ENCODE results near the gene ACSL1. TPM values are rescaled to one million over a fixed set of nuclear protein-coding genes. Genes with fewer than 3 reads are reported as not detected.

The ACSL1 gene
- total and polyA plus RNA-seq, 8 donors: 18.5 to 270 (median 26.4) TPM

GRCh38 chr4:184766446-184766845, 59.3 kb downstream of the ACSL1 start:
- peaks cover 0 to 100% of the 10 kb centered on the region in 2 donors for H3K36me3 ChIP-seq
- H3K27ac ChIP-seq: no peak overlapping the region
- no peak for DNase-seq
- intact Hi-C loops (cut with DNase I): no loop called here
- no peaks in the 10 kb centered on the region for H3K4me1 ChIP-seq
- no peaks in the 10 kb centered on the region for H3K9me3 ChIP-seq
- H3K27me3 ChIP-seq: no peaks in the 10 kb centered on the region
- TF ChIP-seq, protein P1, sequence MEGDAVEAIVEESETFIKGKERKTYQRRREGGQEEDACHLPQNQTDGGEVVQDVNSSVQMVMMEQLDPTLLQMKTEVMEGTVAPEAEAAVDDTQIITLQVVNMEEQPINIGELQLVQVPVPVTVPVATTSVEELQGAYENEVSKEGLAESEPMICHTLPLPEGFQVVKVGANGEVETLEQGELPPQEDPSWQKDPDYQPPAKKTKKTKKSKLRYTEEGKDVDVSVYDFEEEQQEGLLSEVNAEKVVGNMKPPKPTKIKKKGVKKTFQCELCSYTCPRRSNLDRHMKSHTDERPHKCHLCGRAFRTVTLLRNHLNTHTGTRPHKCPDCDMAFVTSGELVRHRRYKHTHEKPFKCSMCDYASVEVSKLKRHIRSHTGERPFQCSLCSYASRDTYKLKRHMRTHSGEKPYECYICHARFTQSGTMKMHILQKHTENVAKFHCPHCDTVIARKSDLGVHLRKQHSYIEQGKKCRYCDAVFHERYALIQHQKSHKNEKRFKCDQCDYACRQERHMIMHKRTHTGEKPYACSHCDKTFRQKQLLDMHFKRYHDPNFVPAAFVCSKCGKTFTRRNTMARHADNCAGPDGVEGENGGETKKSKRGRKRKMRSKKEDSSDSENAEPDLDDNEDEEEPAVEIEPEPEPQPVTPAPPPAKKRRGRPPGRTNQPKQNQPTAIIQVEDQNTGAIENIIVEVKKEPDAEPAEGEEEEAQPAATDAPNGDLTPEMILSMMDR (IDR thresholded peaks at IDR 0.05): no peak
- ATAC-seq: no peak
- H3K4me3 ChIP-seq: no peak overlapping the region

DNA sequence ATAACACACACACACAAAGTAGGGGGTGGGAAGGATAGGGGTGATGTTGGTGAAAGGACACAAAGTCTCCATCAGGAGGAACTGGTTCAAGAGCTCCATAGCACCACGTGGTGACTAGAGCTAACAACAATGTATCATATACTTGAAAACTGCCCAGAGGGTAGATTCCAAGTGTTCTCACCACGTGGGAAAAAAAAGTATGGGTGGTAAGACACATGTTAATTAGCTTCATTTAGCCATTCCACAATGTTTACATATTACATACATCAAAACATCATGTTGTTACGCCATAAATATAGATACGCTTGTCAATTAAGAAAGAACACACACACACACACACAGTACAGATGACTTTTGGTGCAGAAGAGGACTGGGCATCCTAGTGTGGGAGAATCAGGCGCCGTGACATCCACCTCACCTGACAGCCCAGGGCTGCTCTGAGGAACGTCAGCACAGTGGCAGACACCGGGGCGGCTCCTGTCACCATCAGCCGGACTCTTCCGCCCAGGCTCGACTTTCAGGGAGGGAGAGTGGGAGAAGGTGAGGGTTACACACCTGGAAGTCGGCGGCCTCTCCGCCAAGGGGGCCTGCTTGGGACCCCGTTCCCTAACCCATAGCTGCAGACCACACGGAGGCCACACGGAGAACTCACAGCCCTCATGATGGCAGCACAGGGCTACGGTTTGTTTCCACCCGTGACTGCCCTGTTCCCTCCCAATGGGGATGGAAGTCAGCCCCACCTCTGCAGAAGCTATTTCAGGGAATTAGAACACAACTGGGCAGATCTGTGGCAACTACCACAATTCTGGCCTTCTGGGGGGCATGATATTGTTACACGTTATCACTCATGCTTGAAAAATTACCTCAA, 60.1 kb downstream of the ACSL1 start:
- Histone ChIP-seq H3K4me1 (no peaks in the 10 kb centered on the region), H3K27me3 (no peaks in the 10 kb centered on the region), H3K27ac (no peak overlapping the region), H3K36me3 (peaks cover 0 to 100% of the 10 kb centered on the region in 2 donors), H3K4me3 (no peak overlapping the region), H3K9me3 (no peaks in the 10 kb centered on the region)
- TF ChIP-seq, protein P1 (IDR thresholded peaks at IDR 0.05): no peak
- intact Hi-C loops (cut with DNase I): no loop called here
- DNase-seq (no peak), ATAC-seq (no peak)

DNA sequence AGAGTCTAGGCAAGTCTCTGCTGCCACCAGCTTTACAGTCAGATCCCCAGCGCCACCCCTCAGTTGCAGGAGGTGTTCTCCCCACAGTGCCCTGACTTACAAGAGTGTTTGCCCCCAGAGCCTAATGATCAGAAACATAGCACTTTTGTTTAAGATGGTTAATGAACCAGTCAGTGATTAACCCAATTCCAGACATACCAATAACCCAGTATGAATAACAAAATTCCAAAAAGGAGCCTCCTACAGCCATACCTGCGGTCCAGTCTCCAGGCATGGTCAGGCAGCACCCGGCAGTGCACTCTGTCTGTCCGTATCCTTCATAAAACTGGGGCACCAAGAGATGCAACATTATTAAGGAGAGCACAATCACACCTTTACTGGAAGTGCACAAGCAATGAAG, 61.2 kb downstream of the ACSL1 start:
- H3K36me3 ChIP-seq: peaks cover 0 to 100% of the 10 kb centered on the region in 2 donors
- no peak overlapping the region for H3K27ac ChIP-seq
- DNase-seq: no peak
- no peaks in the 10 kb centered on the region for H3K4me1 ChIP-seq
- no peak overlapping the region for H3K4me3 ChIP-seq
- no peak for ATAC-seq
- intact Hi-C loops (cut with DNase I): no loop called here
- TF ChIP-seq, protein P1 (IDR thresholded peaks at IDR 0.05): no peak
- no peaks in the 10 kb centered on the region for H3K9me3 ChIP-seq
- H3K27me3 ChIP-seq: no peaks in the 10 kb centered on the region

- intact Hi-C loops (cut with DNase I): no loop called here
- Histone ChIP-seq H3K9me3 (no peaks in the 10 kb centered on the region), H3K4me1 (no peaks in the 10 kb centered on the region), H3K4me3 (no peak overlapping the region), H3K27me3 (no peaks in the 10 kb centered on the region), H3K27ac (no peak overlapping the region), H3K36me3 (peaks cover 0 to 98% of the 10 kb centered on the region in 2 donors)
- DNase-seq (no peak), ATAC-seq (no peak)
- TF ChIP-seq, protein P1 (IDR thresholded peaks at IDR 0.05): no peak
Observed at GRCh38 chr4:184763150-184763780, 62.5 kb downstream of the ACSL1 start.

- ATAC-seq (peak; percentile 33), DNase-seq (no peak)
- H3K4me3 ChIP-seq: no peak overlapping the region
- H3K27me3 ChIP-seq: no peaks in the 10 kb centered on the region
- TF ChIP-seq, protein P1 (IDR thresholded peaks at IDR 0.05): no peak
- no peaks in the 10 kb centered on the region for H3K4me1 ChIP-seq
- no peaks in the 10 kb centered on the region for H3K9me3 ChIP-seq
- H3K27ac ChIP-seq: peak overlapping the region in 1 of 2 donors; percentile 13
- peaks cover 0 to 98% of the 10 kb centered on the region in 2 donors for H3K36me3 ChIP-seq
- intact Hi-C loops (cut with DNase I): no loop called here
Observed at GRCh38 chr4:184762100-184762499, 63.7 kb downstream of the ACSL1 start.
